Kidney (tissue), 14 donors: ENCODE data around the gene CMC4. TPM values are rescaled to one million over a fixed set of nuclear protein-coding genes. Genes with fewer than 3 reads are reported as not detected.
A peak's percentile ranks its signal among the peaks of the same experiment; 100 is the strongest.

ENCODE experiments used
- DNase-seq, 5 donors: peaks; one replicate each; pipeline ENCODE4 v3.0.0-alpha.2; 2013 to 2020
- FAIRE-seq: peaks from 2 replicates; lab custom pipeline; 2012; peaks lifted over from hg19 to GRCh38; lab: Jason Lieb, UNC
- H3K27ac ChIP-seq, 2 donors: one replicate each; pipeline ENCODE4 v1.7.0; 2013; ENCODE audit warnings: low read depth in 2 of 2, low read length in 2 of 2, inconsistent platforms in 1 of 2
- H3K27me3 ChIP-seq: one replicate; pipeline ENCODE4 v1.7.1; 2013; ENCODE audit warnings: low read length, inconsistent platforms; ENCODE audit not compliant: control insufficient read depth, insufficient read depth
- H3K36me3 ChIP-seq, 3 donors: one replicate each; pipeline versions ENCODE4 v1.7.0 to v1.7.1; 2013; ENCODE audit warnings: low read length in 3 of 3, control low read depth in 1 of 3, inconsistent platforms in 1 of 3; ENCODE audit not compliant: insufficient read depth in 3 of 3, control insufficient read depth in 2 of 3
- H3K4me1 ChIP-seq, 3 donors: one replicate each; pipeline versions ENCODE4 v1.7.0 to v1.7.1; 2013; ENCODE audit warnings: low read length in 3 of 3, inconsistent platforms in 1 of 3, low read depth in 1 of 3; ENCODE audit not compliant: control insufficient read depth in 2 of 3, insufficient read depth in 2 of 3
- H3K4me3 ChIP-seq, 3 donors: one replicate each; pipeline versions ENCODE4 v1.7.0 to v1.8.1; 2013; ENCODE audit warnings: low read length in 3 of 3, control low read depth in 1 of 3, inconsistent platforms in 1 of 3
- H3K9ac ChIP-seq, 3 donors: one replicate each; pipeline versions ENCODE4 v1.7.0 to v1.7.1; 2013; ENCODE audit warnings: low read length in 3 of 3, control low read depth in 1 of 3, inconsistent platforms in 1 of 3
- H3K9me3 ChIP-seq, 3 donors: one replicate each; pipeline versions ENCODE4 v1.7.0 to v1.7.1; 2013; ENCODE audit warnings: low read length in 3 of 3, control low read depth in 1 of 3, inconsistent platforms in 1 of 3; ENCODE audit not compliant: control insufficient read depth in 2 of 3, insufficient read depth in 1 of 3
- CTCF ChIP-seq: IDR thresholded peaks from 3 replicates; pipeline ENCODE4 v1.5.1; 2012; ENCODE audit warnings: mild to moderate bottlenecking, moderate library complexity, borderline replicate concordance; ENCODE audit not compliant: insufficient read depth; ENCODE audit errors: extremely low read depth
- intact Hi-C: fragments of 100-400 bp; cut with DNase I; formaldehyde crosslinking; loops from one replicate; pipeline ENCODE4 v1.11.1; 2022
- polyA plus RNA-seq: library from polyadenylated mRNA; stranded (reverse); fragments of 350-450 nt; fragmentation: Illumina TruSeq; extraction: RNeasy Lipid Tissue Mini Kit (QIAGEN cat#74804); gene quantifications from one replicate; pipeline ENCODE4 v1.2.3, GENCODE V29; 2014; ENCODE audit warnings: low read depth, low replicate concordance; ENCODE audit not compliant: insufficient read depth
- total RNA-seq: library from RNA; stranded (reverse); fragmentation: NEBNext Ultra II Directional; extraction: Animal tissue kit (Norgen Biotek cat#: 25700); gene quantifications from one replicate; pipeline ENCODE4 v1.2.1, GENCODE V29; 2021
- donor health status: control.
- donor health status: control.
- donor health status: control.
- donor health status: control.
- donor health status: control.
- donor health status: DM: yes; HTN: yes; CAD: no.
- donor health status: Normal renal cell carcinoma (clear cell type).

Gene CMC4
- total and polyA plus RNA-seq, 2 donors from 2014 or later: 6.6 to 26.2 TPM

- TF ChIP-seq CTCF: no peak
- no peak for FAIRE-seq
- Histone ChIP-seq H3K9me3 (no peaks in the 10 kb centered on the region), H3K4me1 (peaks cover 0 to 10% (median 0%) of the 10 kb centered on the region in 3 donors), H3K27me3 (no peaks in the 10 kb centered on the region), H3K4me3 (no peak overlapping the region), H3K36me3 (peaks cover 0 to 2% (median 0%) of the 10 kb centered on the region in 3 donors), H3K27ac (no peak overlapping the region), H3K9ac (no peak overlapping the region)
- no peak for DNase-seq
- intact Hi-C loops: no loop called here
Measured at GRCh38 chrX:155056471-155056870, 14.5 kb downstream of the CMC4 start.

- intact Hi-C loops: no loop called here
- Histone ChIP-seq H3K27me3 (no peaks in the 10 kb centered on the region), H3K9me3 (no peaks in the 10 kb centered on the region), H3K36me3 (peaks cover 0 to 4% (median 0%) of the 10 kb centered on the region in 3 donors), H3K27ac (no peak overlapping the region), H3K4me1 (peaks cover 0 to 10% (median 0%) of the 10 kb centered on the region in 3 donors), H3K9ac (no peak overlapping the region), H3K4me3 (no peak overlapping the region)
- no peak for TF ChIP-seq CTCF
- DNase-seq: no peak
- FAIRE-seq: no peak
Measured at GRCh38 chrX:155055494-155055893, 15.4 kb downstream of the CMC4 start.

- Histone ChIP-seq H3K27me3 (no peaks in the 10 kb centered on the region), H3K36me3 (peaks cover 0 to 4% (median 0%) of the 10 kb centered on the region in 3 donors), H3K27ac (no peak overlapping the region), H3K4me3 (no peak overlapping the region), H3K4me1 (peaks cover 0 to 10% (median 0%) of the 10 kb centered on the region in 3 donors), H3K9ac (no peak overlapping the region), H3K9me3 (no peaks in the 10 kb centered on the region)
- DNase-seq: no peak
- TF ChIP-seq CTCF: no peak
- intact Hi-C loops: no loop called here
- no peak for FAIRE-seq
Measured at GRCh38 chrX:155054255-155054654, 16.7 kb downstream of the CMC4 start.

GRCh38 chrX:155053656-155054055 lies 17.3 kb downstream of the CMC4 start:
- Histone ChIP-seq H3K27ac (peak overlapping the region in 1 of 2 donors; percentile 37), H3K4me3 (no peak overlapping the region), H3K36me3 (peaks cover 0 to 6% (median 0%) of the 10 kb centered on the region in 3 donors), H3K27me3 (no peaks in the 10 kb centered on the region), H3K9ac (no peak overlapping the region), H3K4me1 (peaks cover 0 to 10% (median 0%) of the 10 kb centered on the region in 3 donors), H3K9me3 (no peaks in the 10 kb centered on the region)
- TF ChIP-seq CTCF: no peak
- FAIRE-seq (no peak), DNase-seq (no peak)
- intact Hi-C loops: no loop called here
